DOHH2 (cell line): ENCODE data around the gene HNRNPA0.

ENCODE experiments used
- H3F3A ChIP-seq: fragments of 200-600 bp; sonication (generic), shearing (Covaris generic); 2 replicates; pipeline ENCODE4 v1.6.0; 2016; ENCODE audit warnings: antibody characterized with exemption, mild to moderate bottlenecking; ENCODE audit not compliant: control insufficient read depth, insufficient read depth
- H3K27ac ChIP-seq: fragments of 200-600 bp; sonication (generic); 2 replicates; pipeline ENCODE4 v1.5.1; 2014; ENCODE audit warnings: low read depth, mild to moderate bottlenecking, low read length, moderate library complexity
- H3K27me3 ChIP-seq: fragments of 200-600 bp; sonication (generic); 2 replicates; pipeline ENCODE4 v1.6.1; 2014; ENCODE audit warnings: mild to moderate bottlenecking, low read length, mixed read lengths; ENCODE audit not compliant: control insufficient read depth
- H3K36me3 ChIP-seq: fragments of 200-600 bp; sonication (generic); 2 replicates; pipeline ENCODE4 v1.6.1; 2014; ENCODE audit warnings: mild to moderate bottlenecking, low read length, moderate library complexity, mixed read lengths; ENCODE audit not compliant: control insufficient read depth
- H3K4me1 ChIP-seq: fragments of 200-600 bp; sonication (generic); 2 replicates; pipeline ENCODE4 v1.6.1; 2014; ENCODE audit warnings: mild to moderate bottlenecking, low read length, mixed read lengths; ENCODE audit not compliant: control insufficient read depth
- H3K4me2 ChIP-seq: fragments of 200-600 bp; sonication (generic); 2 replicates; pipeline ENCODE4 v1.6.0; 2014; ENCODE audit warnings: mild to moderate bottlenecking, low read length, moderate library complexity
- H3K4me3 ChIP-seq: fragments of 200-600 bp; sonication (generic); 2 replicates; pipeline ENCODE4 v1.5.1; 2014; ENCODE audit warnings: mild to moderate bottlenecking, low read length, mixed read lengths
- H3K79me2 ChIP-seq: fragments of 200-600 bp; sonication (generic); 2 replicates; pipeline ENCODE4 v1.6.1; 2014; ENCODE audit warnings: mild to moderate bottlenecking, low read length, mixed read lengths; ENCODE audit not compliant: control insufficient read depth
- H3K9me2 ChIP-seq: fragments of 200-600 bp; sonication (generic); replicated peaks from 2 replicates; pipeline ENCODE4 v1.6.1; 2014; ENCODE audit warnings: mild to moderate bottlenecking, low read length, mixed read lengths; ENCODE audit not compliant: control insufficient read depth
- H3K9me3 ChIP-seq: fragments of 200-600 bp; sonication (generic); 2 replicates; pipeline ENCODE4 v1.6.1; 2014; ENCODE audit warnings: antibody characterized with exemption, low read length, mixed read lengths; ENCODE audit not compliant: control insufficient read depth, insufficient read depth
- H4K20me1 ChIP-seq: fragments of 200-600 bp; sonication (generic); 2 replicates; pipeline ENCODE4 v1.6.0; 2014; ENCODE audit warnings: low read depth, mild to moderate bottlenecking, antibody characterized with exemption, low read length, moderate library complexity; ENCODE audit not compliant: control insufficient read depth, insufficient read depth
- CTCF ChIP-seq: fragments of 200-600 bp; sonication (generic); IDR thresholded peaks from one replicate; pipeline ENCODE4 v1.5.1; 2014; ENCODE audit warnings: antibody characterized with exemption, mild to moderate bottlenecking, low read depth, low read length; ENCODE audit not compliant: poor library complexity, severe bottlenecking
- EZH2phosphoT487 ChIP-seq: fragments of 200-600 bp; sonication (generic); IDR thresholded peaks from 2 replicates; pipeline ENCODE4 v1.6.1; 2017; ENCODE audit warnings: borderline replicate concordance, mild to moderate bottlenecking, antibody characterized with exemption, low read length, moderate library complexity, mixed read lengths

HNRNPA0 gene

DNA sequence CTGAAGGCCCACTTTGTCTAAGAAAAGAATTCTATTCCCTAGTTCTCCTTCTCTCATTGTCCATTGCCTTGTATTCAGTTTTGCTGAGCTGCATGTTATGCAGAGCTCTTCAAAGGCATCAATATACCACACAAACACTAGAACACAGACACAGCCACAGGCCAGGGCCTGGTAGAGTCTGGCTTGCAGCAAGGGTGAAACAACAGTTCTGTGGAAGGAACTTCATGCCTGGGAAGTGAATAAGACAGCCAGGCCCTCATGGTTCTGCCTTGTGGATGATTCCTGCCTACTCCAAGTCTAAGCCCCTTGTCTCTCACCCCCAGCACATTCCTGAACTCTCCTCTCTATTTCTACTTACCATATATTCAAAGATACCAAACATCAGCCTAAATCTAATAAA lies 49.1 kb downstream of the HNRNPA0 start:
- H3F3A ChIP-seq: no peaks in the 10 kb centered on the region
- TF ChIP-seq EZH2phosphoT487: no peak
- H4K20me1 ChIP-seq: no peaks in the 10 kb centered on the region
- no peaks in the 10 kb centered on the region for H3K9me2 ChIP-seq
- no peaks in the 10 kb centered on the region for H3K36me3 ChIP-seq
- H3K4me2 ChIP-seq: no peak overlapping the region
- no peaks in the 10 kb centered on the region for H3K4me1 ChIP-seq
- no peak overlapping the region for H3K4me3 ChIP-seq
- H3K27ac ChIP-seq: no peak overlapping the region
- H3K27me3 ChIP-seq: no peaks in the 10 kb centered on the region
- H3K9me3 ChIP-seq: no peaks in the 10 kb centered on the region
- no peaks in the 10 kb centered on the region for H3K79me2 ChIP-seq

DNA sequence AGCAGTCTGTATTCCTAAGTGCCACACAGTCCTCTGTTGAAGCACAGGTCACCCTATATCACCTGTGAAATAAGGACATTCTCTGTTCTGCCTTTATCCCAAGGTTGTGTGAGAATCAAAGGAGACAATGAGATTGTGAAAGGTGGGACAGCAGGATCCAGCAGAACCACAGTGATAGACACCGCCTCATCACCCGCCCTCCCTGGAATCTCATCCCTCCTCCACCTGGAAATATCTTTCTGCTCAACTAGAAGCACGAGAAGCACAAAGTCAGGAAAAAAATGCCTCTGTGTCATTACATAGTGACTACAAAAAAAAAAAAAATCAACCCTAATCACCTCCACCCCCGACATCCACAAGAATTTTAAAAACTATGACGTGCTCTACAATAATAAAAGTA lies 50.6 kb downstream of the HNRNPA0 start:
- no peaks in the 10 kb centered on the region for H3K4me1 ChIP-seq
- H3K4me3 ChIP-seq: no peak overlapping the region
- H3K27ac ChIP-seq: no peak overlapping the region
- TF ChIP-seq CTCF (no peak), EZH2phosphoT487 (no peak)
- no peaks in the 10 kb centered on the region for H3K9me3 ChIP-seq
- H3K4me2 ChIP-seq: no peak overlapping the region
- no peaks in the 10 kb centered on the region for H3F3A ChIP-seq
- H3K36me3 ChIP-seq: no peaks in the 10 kb centered on the region
- no peaks in the 10 kb centered on the region for H3K9me2 ChIP-seq
- no peaks in the 10 kb centered on the region for H4K20me1 ChIP-seq
- H3K79me2 ChIP-seq: no peaks in the 10 kb centered on the region
- no peaks in the 10 kb centered on the region for H3K27me3 ChIP-seq

GRCh38 chr5:137700282-137700680 lies 53.9 kb downstream of the HNRNPA0 start:
- H3K9me2 ChIP-seq: no peaks in the 10 kb centered on the region
- TF ChIP-seq CTCF: no peak
- TF ChIP-seq EZH2phosphoT487: no peak

GRCh38 chr5:137699336-137700281 lies 54.6 kb downstream of the HNRNPA0 start:
- Histone ChIP-seq H3K79me2 (no peaks in the 10 kb centered on the region), H3K36me3 (no peaks in the 10 kb centered on the region), H3K27me3 (no peaks in the 10 kb centered on the region), H3F3A (no peaks in the 10 kb centered on the region), H3K27ac (no peak overlapping the region), H3K9me3 (no peaks in the 10 kb centered on the region), H3K4me3 (no peak overlapping the region), H3K9me2 (no peaks in the 10 kb centered on the region), H3K4me1 (no peaks in the 10 kb centered on the region), H4K20me1 (no peaks in the 10 kb centered on the region), H3K4me2 (no peak overlapping the region)
- TF ChIP-seq EZH2phosphoT487 (no peak), CTCF (no peak)

More at GRCh38 chr5:137700282-137700680, 53.9 kb downstream of the HNRNPA0 start:
- Histone ChIP-seq H3K9me3 (no peaks in the 10 kb centered on the region), H3K4me1 (no peaks in the 10 kb centered on the region), H3K4me2 (no peak overlapping the region), H3K79me2 (no peaks in the 10 kb centered on the region), H3K4me3 (no peak overlapping the region), H3K27me3 (no peaks in the 10 kb centered on the region), H3K27ac (no peak overlapping the region), H4K20me1 (no peaks in the 10 kb centered on the region), H3F3A (no peaks in the 10 kb centered on the region), H3K36me3 (no peaks in the 10 kb centered on the region)
